Trophoblast cell (in vitro differentiated cells and primary cell): ENCODE results near the gene TAF11.
"Not testable (repeated sequence)": the region's sequence is repeated elsewhere in the genome, so short reads cannot be mapped to it uniquely, and the experiment has no call there.

ENCODE experiments used
- DNase-seq, 2 donors: peaks; one replicate each; pipeline ENCODE4 v3.0.0-alpha.2; 2016
- H2AFZ ChIP-seq: 2 replicates; pipeline ENCODE4 v1.6.1; 2013; ENCODE audit warnings: low read length, moderate library complexity, mild to moderate bottlenecking; ENCODE audit not compliant: insufficient read depth, poor library complexity
- H2AK5ac ChIP-seq: 2 replicates; pipeline ENCODE4 v1.6.1; 2013; ENCODE audit warnings: mild to moderate bottlenecking, low read length
- H2BK120ac ChIP-seq: 2 replicates; pipeline ENCODE4 v1.6.1; 2013; ENCODE audit warnings: low read length, mild to moderate bottlenecking, moderate library complexity; ENCODE audit not compliant: insufficient read depth, poor library complexity
- H2BK12ac ChIP-seq: 2 replicates; pipeline ENCODE4 v1.6.1; 2013; ENCODE audit warnings: mild to moderate bottlenecking, low read length, moderate library complexity
- H2BK5ac ChIP-seq: 2 replicates; pipeline ENCODE4 v1.6.1; 2013; ENCODE audit warnings: low read length, low read depth, moderate library complexity, mild to moderate bottlenecking; ENCODE audit not compliant: poor library complexity
- H3K14ac ChIP-seq: 2 replicates; pipeline ENCODE4 v1.6.1; 2013; ENCODE audit warnings: mild to moderate bottlenecking, low read length
- H3K18ac ChIP-seq: 2 replicates; pipeline ENCODE4 v1.6.1; 2013; ENCODE audit warnings: mild to moderate bottlenecking, low read length
- H3K23ac ChIP-seq: 2 replicates; pipeline ENCODE4 v1.6.1; 2013; ENCODE audit warnings: low read length
- H3K27ac ChIP-seq: 2 replicates; pipeline ENCODE4 v1.5.1; 2013; ENCODE audit warnings: low read depth, mild to moderate bottlenecking, inconsistent platforms, low read length, moderate library complexity
- H3K27me3 ChIP-seq: 2 replicates; pipeline ENCODE4 v1.6.1; 2013; ENCODE audit warnings: inconsistent platforms, mild to moderate bottlenecking, low read length, moderate library complexity; ENCODE audit not compliant: insufficient read depth
- H3K36me3 ChIP-seq, 2 experiments: 1 replicate in 1 of 2; 2 replicates in 1 of 2; pipeline ENCODE4 v1.6.1; 2013; ENCODE audit warnings: low read length in 2 of 2, mild to moderate bottlenecking in 2 of 2, moderate library complexity in 1 of 2; ENCODE audit not compliant: insufficient read depth in 2 of 2, control insufficient read depth in 1 of 2
- H3K4ac ChIP-seq: 2 replicates; pipeline ENCODE4 v1.6.1; 2013; ENCODE audit warnings: low read depth, mild to moderate bottlenecking, low read length, moderate library complexity
- H3K4me1 ChIP-seq, 2 experiments: 1 replicate in 1 of 2; 2 replicates in 1 of 2; pipeline ENCODE4 v1.6.1; 2013; ENCODE audit warnings: low read length in 2 of 2, mild to moderate bottlenecking in 2 of 2, moderate library complexity in 1 of 2; ENCODE audit not compliant: insufficient read depth in 2 of 2, control insufficient read depth in 1 of 2
- H3K4me2 ChIP-seq: 2 replicates; pipeline ENCODE4 v1.6.1; 2013; ENCODE audit warnings: inconsistent platforms, mild to moderate bottlenecking, low read length, moderate library complexity
- H3K4me3 ChIP-seq: 2 replicates; pipeline ENCODE4 v1.5.1; 2013; ENCODE audit warnings: mild to moderate bottlenecking, low read depth, low read length, inconsistent platforms
- H3K79me1 ChIP-seq: one replicate; pipeline ENCODE4 v1.6.1; 2013; ENCODE audit warnings: low read length
- H3K79me2 ChIP-seq: 2 replicates; pipeline ENCODE4 v1.6.1; 2013; ENCODE audit warnings: low read length, mild to moderate bottlenecking; ENCODE audit not compliant: control insufficient read depth, insufficient read depth, poor library complexity
- H3K9ac ChIP-seq: 2 replicates; pipeline ENCODE4 v1.6.1; 2013; ENCODE audit warnings: mild to moderate bottlenecking, low read length
- H3K9me3 ChIP-seq: 2 replicates; pipeline ENCODE4 v1.6.1; 2013; ENCODE audit warnings: low read depth, mild to moderate bottlenecking, control low read depth, inconsistent platforms, low read length; ENCODE audit not compliant: insufficient read depth
- H4K12ac ChIP-seq: 2 replicates; pipeline ENCODE4 v1.6.1; 2013; ENCODE audit warnings: low read depth, mild to moderate bottlenecking, low read length, moderate library complexity
- H4K8ac ChIP-seq: 2 replicates; pipeline ENCODE4 v1.6.1; 2013; ENCODE audit warnings: low read depth, mild to moderate bottlenecking, low read length, moderate library complexity
- H4K91ac ChIP-seq: one replicate; pipeline ENCODE4 v1.6.1; 2013; ENCODE audit warnings: low read depth, mild to moderate bottlenecking, low read length, moderate library complexity
- WGBS: extraction: QIAGEN DNeasy Blood & Tissue Kit; methylation state at CpG from one replicate; pipeline ENCODE4 v1.1.7; 2013; ENCODE audit warnings: missing lambda C conversion rate; ENCODE audit not compliant: insufficient read length, insufficient coverage; ENCODE audit errors: extremely low coverage; 5-methylcytosine and 5-hydroxymethylcytosine counted together

TAF11 gene

GRCh38 chr6:34904990-34905613, 17.3 kb upstream of the TAF11 start:
- H3K18ac ChIP-seq = no peak overlapping the region
- no peak overlapping the region for H2BK120ac ChIP-seq
- WGBS = no CpG with 5 or more reads among the region's 5 CpGs
- no peaks in the 10 kb centered on the region for H3K9me3 ChIP-seq
- no peaks in the 10 kb centered on the region for H3K79me1 ChIP-seq
- H2AK5ac ChIP-seq = no peak overlapping the region
- H2BK12ac ChIP-seq = no peak overlapping the region
- no peak overlapping the region for H3K27ac ChIP-seq
- no peak overlapping the region for H3K4me3 ChIP-seq
- H3K23ac ChIP-seq = no peak overlapping the region
- H3K9ac ChIP-seq = no peak overlapping the region
- no peak overlapping the region for H3K14ac ChIP-seq
- H3K4me2 ChIP-seq = no peak overlapping the region
- H4K91ac ChIP-seq = no peak overlapping the region
- no peak overlapping the region for H3K4ac ChIP-seq
- H4K12ac ChIP-seq = no peak overlapping the region
- H3K36me3 ChIP-seq = no peaks in the 10 kb centered on the region
- H3K4me1 ChIP-seq = peaks cover 0 to 4% of the 10 kb centered on the region in 2 experiments
- no peak overlapping the region for H4K8ac ChIP-seq
- DNase-seq = no peak
- no peak overlapping the region for H2AFZ ChIP-seq
- peaks cover 3% of the 10 kb centered on the region for H3K79me2 ChIP-seq
- no peak overlapping the region for H2BK5ac ChIP-seq
- no peaks in the 10 kb centered on the region for H3K27me3 ChIP-seq

- H3K18ac ChIP-seq = no peak overlapping the region
- no peak overlapping the region for H3K4me2 ChIP-seq
- H3K9ac ChIP-seq = no peak overlapping the region
- H3K79me1 ChIP-seq = no peaks in the 10 kb centered on the region
- H3K4me3 ChIP-seq = no peak overlapping the region
- H3K79me2 ChIP-seq = no peaks in the 10 kb centered on the region
- no peak overlapping the region for H2AFZ ChIP-seq
- no peaks in the 10 kb centered on the region for H3K36me3 ChIP-seq
- no CpG with 5 or more reads among the region's 5 CpGs for WGBS
- peak in 1 of 2 donors; percentile 44 for DNase-seq
- no peak overlapping the region for H3K23ac ChIP-seq
- no peak overlapping the region for H2BK12ac ChIP-seq
- H4K91ac ChIP-seq = no peak overlapping the region
- no peak overlapping the region for H3K4ac ChIP-seq
- no peak overlapping the region for H3K14ac ChIP-seq
- no peak overlapping the region for H2BK120ac ChIP-seq
- no peak overlapping the region for H3K27ac ChIP-seq
- no peak overlapping the region for H2BK5ac ChIP-seq
- H4K12ac ChIP-seq = no peak overlapping the region
- no peaks in the 10 kb centered on the region for H3K27me3 ChIP-seq
- H2AK5ac ChIP-seq = no peak overlapping the region
- H4K8ac ChIP-seq = no peak overlapping the region
- no peaks in the 10 kb centered on the region for H3K4me1 ChIP-seq
- H3K9me3 ChIP-seq = no peaks in the 10 kb centered on the region
Measured at GRCh38 chr6:34901930-34902329, 14.1 kb upstream of the TAF11 start.

- no peak overlapping the region for H4K8ac ChIP-seq
- H3K23ac ChIP-seq = no peak overlapping the region
- no peak overlapping the region for H4K12ac ChIP-seq
- no peak overlapping the region for H2AK5ac ChIP-seq
- no peak overlapping the region for H3K4ac ChIP-seq
- no peak overlapping the region for H4K91ac ChIP-seq
- H3K4me2 ChIP-seq = no peak overlapping the region
- no peak overlapping the region for H3K9ac ChIP-seq
- H3K79me1 ChIP-seq = no peaks in the 10 kb centered on the region
- no peak overlapping the region for H2BK5ac ChIP-seq
- H3K4me3 ChIP-seq = no peak overlapping the region
- H2BK120ac ChIP-seq = no peak overlapping the region
- no peaks in the 10 kb centered on the region for H3K79me2 ChIP-seq
- H3K18ac ChIP-seq = no peak overlapping the region
- H3K27ac ChIP-seq = no peak overlapping the region
- H2BK12ac ChIP-seq = no peak overlapping the region
- no peaks in the 10 kb centered on the region for H3K4me1 ChIP-seq
- H2AFZ ChIP-seq = no peak overlapping the region
- no peaks in the 10 kb centered on the region for H3K9me3 ChIP-seq
- H3K14ac ChIP-seq = no peak overlapping the region
- H3K27me3 ChIP-seq = no peaks in the 10 kb centered on the region
- no peaks in the 10 kb centered on the region for H3K36me3 ChIP-seq
- no CpG with 5 or more reads among the region's 4 CpGs for WGBS
- DNase-seq = no peak
Measured at GRCh38 chr6:34900321-34901031, 12.6 kb upstream of the TAF11 start.

- not testable (repeated sequence) for H2BK120ac ChIP-seq, H3K4ac ChIP-seq, H3K4me2 ChIP-seq, H3K18ac ChIP-seq, H3K79me1 ChIP-seq, H3K4me1 ChIP-seq, H3K9ac ChIP-seq, H3K4me3 ChIP-seq, H4K91ac ChIP-seq, H2AFZ ChIP-seq, H3K79me2 ChIP-seq, H2AK5ac ChIP-seq, H3K23ac ChIP-seq, H3K27ac ChIP-seq, H4K8ac ChIP-seq, H2BK12ac ChIP-seq, H3K9me3 ChIP-seq, H3K36me3 ChIP-seq, H3K27me3 ChIP-seq, H3K14ac ChIP-seq, H4K12ac ChIP-seq, H2BK5ac ChIP-seq, DNase-seq
- no CpG with 5 or more reads among the region's 1 CpG for WGBS
Measured at GRCh38 chr6:34899748-34900147, 11.9 kb upstream of the TAF11 start.
